Mammary epithelial cell (primary cell): Measurements from ENCODE around the gene AUTS2.

Source experiments
- CTCF ChIP-seq, 2 donors: IDR thresholded peaks in 1 of 2; conservative IDR thresholded peaks in 1 of 2; 2 replicates each; pipeline ENCODE4 v1.5.1; 2011 to 2012; ENCODE audit warnings: inconsistent platforms in 2 of 2, low read length in 2 of 2, mild to moderate bottlenecking in 2 of 2, control low read depth in 1 of 2, low read depth in 1 of 2; ENCODE audit not compliant: insufficient read depth in 1 of 2; ENCODE audit errors: extremely low read depth in 1 of 2
- EZH2 ChIP-seq: IDR thresholded peaks from 2 replicates; pipeline ENCODE4 v1.6.1; 2012; ENCODE audit warnings: low read length, inconsistent platforms, borderline replicate concordance

DNA sequence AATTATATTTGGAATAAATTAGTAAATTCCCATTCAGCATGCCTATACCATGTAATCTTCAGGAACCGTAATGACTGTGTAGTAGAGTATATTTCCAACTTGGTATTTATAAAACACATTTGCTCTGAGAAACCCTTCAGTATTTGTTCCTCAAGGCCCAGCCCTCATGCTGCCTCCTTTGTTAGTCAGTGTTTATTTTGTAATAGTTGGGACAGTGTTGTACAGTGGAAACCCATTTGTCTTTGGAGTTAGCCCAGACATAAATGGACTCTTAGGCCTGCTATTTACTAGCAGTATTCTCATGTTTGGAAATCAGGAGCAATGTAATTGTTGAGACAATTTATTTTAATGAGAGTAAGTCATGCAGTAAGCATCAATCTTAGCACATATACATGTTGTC lies 686.9 kb downstream of the AUTS2 start:
- no peak for TF ChIP-seq CTCF (conservative IDR thresholded peaks at IDR 0.05 in 1 of 2, IDR thresholded peaks at IDR 0.05 in 1 of 2; ENCODE audit: extremely low read depth in 1 of 2, insufficient read depth in 1 of 2, low read depth in 1 of 2, low read length in 2 of 2)
- no peak for TF ChIP-seq EZH2
